ENCODE results near the gene SBNO2.
A peak's percentile ranks its signal among the peaks of the same experiment; 100 is the strongest.

The SBNO2 gene

GRCh38 chr19:1068009-1069001 is 105.8 kb downstream of the SBNO2 start:
- peak; percentile 86 for DNase-seq

GRCh38 chr19:1067341-1067957 is 106.6 kb downstream of the SBNO2 start:
- DNase-seq, result no peak

GRCh38 chr19:1066748-1067340 is 107.2 kb downstream of the SBNO2 start, which contains the start of gene ARHGAP45:
Gene ARHGAP45 (plus strand): TSS chr19:1067167. CDS start chr19:1067406, 239 bp downstream.
- peak; percentile 91 for DNase-seq

- no peak for DNase-seq
These were observed 107.8 kb downstream of the SBNO2 start for GRCh38 chr19:1066251-1066747.

GRCh38 chr19:1065606-1066109 is 108.4 kb downstream of the SBNO2 start:
- no peak for DNase-seq

- DNase-seq, result peak; percentile 83
These were observed 109.1 kb downstream of the SBNO2 start for GRCh38 chr19:1064661-1065605.

- no peak for DNase-seq
These were observed 110.0 kb downstream of the SBNO2 start for GRCh38 chr19:1063909-1064660.

GRCh38 chr19:1063030-1063908 is 110.8 kb downstream of the SBNO2 start:
- peak; percentile 70 for DNase-seq

GRCh38 chr19:1062387-1063029 is 111.6 kb downstream of the SBNO2 start:
- peak; percentile 54 for DNase-seq

GRCh38 chr19:1061987-1062386 is 112.1 kb downstream of the SBNO2 start:
- DNase-seq, result no peak

GRCh38 chr19:1060689-1061088 is 113.4 kb downstream of the SBNO2 start:
- DNase-seq, result no peak

GRCh38 chr19:1058112-1058511 is 116.0 kb downstream of the SBNO2 start:
- no peak for DNase-seq

All from activated CD4-positive, alpha-beta T cell treated with anti-CD3 and anti-CD28 coated beads, Interleukin-2, Interleukin-6, amounts not matched to agents 100 ng/mL and 50 ng/mL, durations not matched to agents 16 hours and 8 hours (primary cell).